Renal pelvis (tissue), 4 donors: ENCODE measurements around the gene TXNDC17. TPM values are rescaled to one million over a fixed set of nuclear protein-coding genes. Genes with fewer than 3 reads are reported as not detected.
A peak's percentile ranks its signal among the peaks of the same experiment; 100 is the strongest.

Experiments used
- DNase-seq: peaks from one replicate; pipeline ENCODE4 v3.0.0-alpha.2; 2013
- polyA plus RNA-seq, 3 donors: library from polyadenylated mRNA; unstranded; fragments of 120-200 nt; gene quantifications; one replicate each; pipeline ENCODE4 v1.2.1, GENCODE V29; 2013; ENCODE audit not compliant: insufficient read length in 3 of 3

The TXNDC17 gene
- polyA plus RNA-seq, 3 donors = 78.7 to 100 (median 94.0) TPM

GRCh38 chr17:6611231-6611630, 29.6 kb upstream of the TXNDC17 start:
- no peak for DNase-seq

- DNase-seq = no peak
Observed at GRCh38 chr17:6623941-6624340, 16.9 kb upstream of the TXNDC17 start.

DNA sequence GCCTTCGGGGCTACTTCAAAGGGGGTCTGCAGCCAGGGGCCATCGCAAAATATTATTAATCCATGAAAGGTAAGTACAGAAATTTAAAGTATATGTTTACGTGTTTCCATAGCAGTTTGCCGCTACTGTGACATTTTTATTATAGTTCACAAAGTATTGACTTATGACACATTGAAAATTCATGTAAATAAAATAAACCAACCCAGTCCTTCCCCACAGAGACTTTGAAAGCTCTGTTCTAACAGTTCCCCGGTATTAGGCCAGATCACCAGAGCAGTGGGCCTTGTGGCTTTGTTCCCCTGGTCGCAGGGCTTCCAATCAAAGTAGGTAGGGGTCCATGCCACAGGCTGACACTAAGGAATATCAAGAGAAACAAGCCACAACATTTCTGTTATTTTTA, 14.2 kb upstream of the TXNDC17 start:
- DNase-seq = no peak

DNA sequence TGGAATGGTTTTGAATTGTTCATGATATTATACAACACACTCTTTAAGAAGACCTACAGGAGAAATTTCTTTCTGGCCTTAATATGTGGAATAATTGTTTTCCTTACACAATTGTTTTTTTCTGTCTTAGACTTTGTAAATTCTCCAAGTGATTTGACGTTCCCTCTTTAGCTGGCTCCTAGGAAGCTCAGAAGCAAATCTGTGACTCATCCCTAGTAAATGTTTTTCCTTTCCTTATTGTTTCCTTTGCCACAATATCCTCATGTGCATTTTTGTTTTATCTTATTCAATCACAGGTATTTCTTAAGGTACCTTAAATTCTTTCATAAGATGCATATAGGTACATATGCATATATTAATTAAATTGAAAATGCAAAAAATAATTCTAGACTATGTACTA, 13.8 kb upstream of the TXNDC17 start:
- DNase-seq = no peak

DNA sequence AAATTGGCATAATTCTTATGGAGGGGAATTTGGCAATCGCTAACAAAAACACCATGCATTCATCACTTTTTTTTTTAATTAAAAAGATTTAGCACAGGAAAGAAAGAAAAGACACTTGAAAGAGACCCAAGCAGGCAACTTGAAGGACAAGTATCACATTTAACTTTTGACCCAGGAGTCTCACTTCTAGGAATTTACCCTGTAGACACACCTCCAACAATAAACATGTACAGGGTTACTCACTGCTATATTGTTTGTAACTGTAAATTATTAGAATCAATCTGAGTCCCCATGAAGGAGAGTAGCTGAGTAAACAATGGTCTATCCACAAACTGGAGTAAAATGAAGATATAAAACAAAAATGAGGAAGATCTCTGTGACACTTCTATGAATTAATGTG, 10.5 kb upstream of the TXNDC17 start:
- DNase-seq = no peak

GRCh38 chr17:6632530-6632929, 8.3 kb upstream of the TXNDC17 start:
- DNase-seq = no peak

DNA sequence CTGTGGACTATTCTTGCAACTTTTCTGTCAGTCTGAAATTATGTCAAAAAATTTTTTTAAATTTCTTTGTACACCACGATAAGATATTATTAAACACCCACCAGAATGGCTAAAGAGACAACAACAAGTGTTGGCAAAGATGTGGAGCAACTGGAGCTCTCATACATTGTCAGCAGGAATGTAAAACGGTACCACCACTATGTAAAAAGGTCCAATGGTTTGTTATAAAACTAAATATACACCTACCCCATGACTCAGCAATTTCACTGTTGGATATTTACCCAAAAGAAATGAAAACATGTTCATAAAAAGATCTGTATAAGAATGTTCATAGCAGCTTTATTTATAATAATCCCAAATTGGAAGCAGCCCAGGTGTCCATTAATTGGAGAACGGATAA, 7.6 kb upstream of the TXNDC17 start:
- no peak for DNase-seq

DNA sequence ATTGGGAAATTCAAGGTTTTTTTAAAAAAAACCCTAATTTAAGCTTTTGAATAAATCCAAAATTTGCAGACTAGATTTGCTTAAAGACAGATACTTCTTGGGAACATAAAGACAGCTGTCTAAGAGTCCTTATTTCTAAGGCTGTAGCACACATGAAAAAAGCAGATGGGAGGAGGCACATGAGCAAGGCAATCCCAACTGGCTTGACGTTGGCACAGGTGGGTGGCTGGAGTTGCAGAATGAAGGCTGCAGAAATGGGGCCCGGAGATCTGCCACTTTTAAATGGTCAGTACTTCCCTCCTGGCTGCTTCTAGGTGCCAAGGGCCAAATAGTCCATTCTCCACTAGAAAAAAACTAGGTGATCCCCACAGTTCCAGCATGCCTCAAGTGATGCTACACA, 4.8 kb upstream of the TXNDC17 start:
- no peak for DNase-seq

- DNase-seq = no peak
Observed at GRCh38 chr17:6636616-6637457, 4.0 kb upstream of the TXNDC17 start.

DNA sequence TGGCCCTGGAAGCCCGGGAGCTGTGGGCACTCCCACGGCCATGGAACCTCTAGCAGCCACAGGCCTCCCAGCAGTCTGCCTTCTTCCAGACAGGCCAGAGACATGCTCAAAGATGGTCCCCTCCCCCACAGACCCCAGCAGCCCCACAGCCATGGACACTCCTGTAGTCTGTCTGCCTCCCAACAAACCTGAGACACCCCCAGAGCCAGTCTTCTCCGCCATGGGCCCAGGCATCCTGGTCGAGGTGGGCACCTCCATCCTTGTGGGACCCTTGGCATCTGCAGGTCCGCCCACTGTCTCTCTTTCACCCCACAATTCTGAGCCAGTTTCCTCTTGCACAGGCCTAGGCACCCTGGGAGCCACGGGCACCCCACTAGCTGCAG, 3.4 kb upstream of the TXNDC17 start:
- DNase-seq = no peak

DNA sequence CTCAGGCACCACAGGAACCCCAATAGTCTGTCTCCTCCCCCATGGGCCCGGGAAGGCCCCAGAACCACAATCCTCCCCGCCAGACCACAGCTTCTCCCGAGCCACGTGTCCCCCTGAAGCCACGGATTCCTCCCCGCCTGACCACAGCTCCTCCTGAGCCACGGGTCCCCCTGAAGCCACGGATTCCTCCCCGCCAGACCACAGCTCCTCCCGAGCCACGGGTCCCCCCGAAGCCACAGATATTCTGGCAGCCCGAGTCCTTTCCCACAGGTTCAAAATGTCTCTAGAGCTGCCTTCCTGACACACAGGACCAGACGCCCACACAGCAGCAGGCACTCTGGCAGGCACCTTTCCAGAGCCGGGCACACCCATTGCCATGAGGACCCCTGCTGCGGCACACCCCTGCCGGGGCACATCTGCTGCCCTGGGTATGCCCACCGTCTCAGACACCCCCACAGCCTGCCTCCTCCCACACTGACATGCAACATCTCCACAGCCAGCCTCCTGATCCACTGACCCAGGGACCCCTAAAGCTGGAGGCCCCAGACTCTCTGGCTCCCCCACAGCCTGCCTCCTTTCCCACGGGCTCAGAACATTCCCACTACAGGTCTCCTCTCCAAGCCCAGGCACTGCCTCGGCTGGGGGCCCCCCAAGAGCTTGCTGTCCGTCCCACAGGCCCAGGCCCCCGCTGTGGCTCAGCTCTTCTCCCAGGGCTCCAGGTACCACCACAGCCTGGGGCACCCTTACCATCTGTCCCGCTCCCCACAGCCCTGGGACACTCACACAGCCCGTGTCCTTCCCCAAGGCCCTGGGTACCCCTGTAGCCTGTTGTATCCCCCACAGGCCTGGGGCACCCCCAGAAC, 2.6 kb upstream of the TXNDC17 start:
- no peak for DNase-seq

DNA sequence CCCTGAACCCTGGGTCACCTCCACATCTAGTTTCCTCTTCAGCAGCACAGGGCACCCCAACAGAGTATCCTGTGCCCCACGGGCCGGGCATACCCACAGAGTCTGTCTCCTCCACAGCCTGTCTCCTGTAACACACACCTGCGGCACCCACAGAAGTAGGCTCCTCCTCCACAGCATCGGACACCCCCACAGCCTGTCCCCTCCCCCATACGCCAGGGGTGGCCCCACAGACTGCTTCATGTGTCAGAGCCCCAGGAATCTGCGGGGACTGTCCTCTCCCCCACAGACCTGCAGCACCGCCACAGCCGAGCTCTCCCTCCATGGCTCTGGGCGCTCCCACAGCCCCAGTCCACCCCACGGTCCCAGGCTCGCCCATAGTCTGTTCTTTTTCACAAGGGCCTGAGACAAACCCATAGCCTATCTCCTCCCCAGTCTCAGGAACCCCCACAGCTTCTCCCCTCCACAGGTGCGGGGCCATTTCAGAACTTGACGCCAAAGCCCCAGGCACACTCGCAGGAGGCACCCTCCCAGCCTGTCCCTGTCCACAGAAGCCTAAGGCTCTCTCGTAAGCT, 1.8 kb upstream of the TXNDC17 start:
- no peak for DNase-seq

DNA sequence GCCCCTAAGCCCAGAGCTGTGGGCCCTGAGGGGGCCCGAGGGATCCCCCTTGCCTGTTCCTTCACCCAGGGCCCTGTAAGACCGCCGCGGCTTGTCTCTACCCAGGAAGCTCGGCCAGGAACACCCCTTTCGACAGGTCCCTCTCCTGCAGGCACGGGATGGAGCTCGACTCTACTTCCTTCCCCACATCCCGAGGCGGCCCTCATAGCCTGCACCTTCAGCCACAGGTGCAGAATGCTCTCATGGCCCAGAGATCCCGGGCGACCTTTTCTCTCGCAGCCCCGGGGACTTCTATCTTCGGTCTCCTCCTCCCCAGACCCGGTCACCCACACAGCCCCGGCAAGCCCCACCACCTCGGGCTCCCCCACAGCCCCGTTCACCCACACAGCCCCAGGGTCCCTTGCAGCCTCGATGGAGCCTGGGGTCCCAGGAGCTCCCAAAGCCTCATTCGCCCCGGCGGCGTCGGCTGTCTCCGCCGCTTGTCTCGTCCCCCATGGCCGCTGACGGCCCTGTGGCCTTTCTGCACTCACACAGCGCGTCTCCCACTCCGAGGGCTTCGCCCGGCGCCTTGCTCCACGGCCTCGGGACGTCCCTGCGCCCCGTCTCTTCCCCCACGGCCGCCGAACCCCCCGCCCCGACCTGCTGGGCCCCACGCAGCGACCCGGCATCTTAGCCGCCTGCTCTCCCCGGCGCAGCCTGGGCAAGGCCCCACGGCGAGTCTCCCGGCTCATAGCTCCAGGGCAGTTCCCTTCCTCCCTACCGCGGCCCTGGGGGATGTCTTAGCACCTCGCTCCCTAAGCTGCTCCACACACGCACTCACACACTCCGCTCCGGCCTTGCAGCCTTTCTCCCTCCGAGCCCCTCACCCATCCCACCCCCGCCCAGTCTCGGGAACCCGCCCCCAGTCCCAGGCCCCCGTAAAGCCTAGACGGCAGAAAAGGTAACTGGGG, 999 bp upstream of the TXNDC17 start:
- DNase-seq = no peak

DNA sequence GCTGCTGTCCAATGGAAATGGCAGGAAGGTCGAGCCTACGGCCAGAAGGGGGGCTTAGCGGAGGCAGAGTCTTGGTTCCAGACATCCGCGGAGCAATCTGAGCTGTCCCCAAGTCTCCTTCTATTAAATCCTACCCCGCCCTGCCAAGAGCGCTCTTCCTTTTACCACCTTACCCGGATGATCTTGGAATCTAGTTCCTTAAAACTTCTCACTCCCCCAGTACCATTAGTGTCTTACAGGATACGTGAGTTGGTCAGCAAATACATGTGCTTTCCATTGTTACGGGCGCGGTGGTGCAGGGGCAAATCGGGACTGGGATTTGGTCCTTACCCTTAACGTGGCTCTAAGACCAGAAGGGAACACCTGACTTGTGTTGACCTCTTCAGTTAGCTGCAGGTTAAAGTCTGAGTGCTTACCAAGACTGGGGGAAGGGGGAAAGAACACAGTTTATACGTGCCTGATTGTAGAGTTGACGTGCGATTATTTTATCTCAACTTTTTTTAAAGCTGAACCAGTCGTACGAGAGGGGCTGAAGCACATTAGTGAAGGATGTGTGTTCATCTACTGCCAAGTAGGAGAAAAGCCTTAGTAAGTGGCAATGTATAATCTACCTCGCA, 495 bp downstream of the TXNDC17 start:
- DNase-seq = no peak

GRCh38 chr17:6642592-6642991, 1.7 kb downstream of the TXNDC17 start:
- no peak for DNase-seq

DNA sequence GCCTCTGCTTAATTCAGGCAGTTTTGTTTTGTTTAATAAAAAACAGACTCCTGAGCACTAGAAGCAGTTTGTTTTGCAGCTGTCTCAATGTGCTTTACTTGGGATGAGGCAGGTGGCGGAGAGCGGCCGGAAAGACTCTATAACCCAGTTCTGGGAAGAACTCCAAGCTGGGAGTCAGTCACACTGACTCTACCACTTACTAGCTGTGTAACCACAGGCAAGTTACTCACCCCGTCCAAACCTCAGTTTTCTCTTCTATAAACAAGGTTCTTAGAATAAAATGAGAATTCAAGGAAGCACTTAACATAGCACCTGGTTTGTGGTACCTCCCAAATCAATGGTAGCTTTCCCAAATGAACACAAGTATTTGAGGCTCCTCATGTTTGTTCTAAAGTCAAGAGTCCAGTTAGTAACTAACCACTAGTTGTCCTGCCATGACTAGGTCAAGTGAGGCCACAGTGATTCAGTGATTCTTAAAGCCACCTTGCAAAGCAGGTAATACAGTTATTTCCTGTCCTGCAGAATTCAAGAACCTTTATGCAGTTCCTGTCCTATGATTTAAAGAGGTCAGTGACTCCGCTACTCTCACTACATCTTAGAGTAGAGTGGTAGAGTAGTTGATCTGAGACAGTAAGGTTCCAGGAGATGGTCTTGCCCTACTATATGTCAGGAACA, 2.7 kb downstream of the TXNDC17 start:
- no peak for DNase-seq

- no peak for DNase-seq
Observed at GRCh38 chr17:6648181-6648580, 7.3 kb downstream of the TXNDC17 start.

GRCh38 chr17:6651354-6651918, 10.6 kb downstream of the TXNDC17 start, which contains the start of the genes C17orf100 and MED31:
Gene C17orf100, plus strand, starts transcription at chr17:6651762. Its CDS starts 152 bp downstream, at chr17:6651914.
Gene MED31, minus strand, starts transcription at chr17:6651605. Its CDS starts 77 bp downstream, at chr17:6651528.
- peak; percentile 93 for DNase-seq

DNA sequence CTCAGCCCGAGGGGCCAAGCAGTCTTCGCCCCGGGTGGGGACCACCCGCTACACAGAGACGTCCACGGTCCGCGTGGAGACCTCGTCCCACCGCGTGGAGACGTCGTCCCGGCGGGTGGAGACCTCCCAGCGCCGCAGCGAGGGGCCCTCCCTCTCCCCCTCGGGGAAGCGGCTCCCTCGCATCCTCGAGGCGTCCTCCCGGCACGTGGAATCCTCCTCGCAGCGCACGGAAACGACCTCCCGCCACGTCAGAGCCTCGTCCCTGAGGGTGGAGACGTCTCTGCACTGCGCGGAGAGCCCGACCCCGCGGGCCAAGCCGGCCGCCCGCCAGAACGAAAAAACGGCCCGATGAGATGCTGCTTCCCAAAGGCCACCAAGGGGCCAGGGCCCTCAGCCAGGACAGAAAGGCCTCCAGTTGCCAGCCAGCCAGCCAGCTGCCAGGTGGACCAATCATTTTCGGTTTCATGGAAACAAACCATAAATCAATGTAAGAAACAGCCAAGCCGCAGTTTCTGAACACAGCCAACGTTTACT, 11.1 kb downstream of the TXNDC17 start:
- peak; percentile 42 for DNase-seq
